Measurements from ENCODE around the gene SHISA9. TPM values are rescaled to one million over a fixed set of nuclear protein-coding genes. Genes with fewer than 3 reads are reported as not detected.

The SHISA9 gene
- total and polyA plus RNA-seq, 4 donors = under 0.01 to 0.08 (median 0.07) TPM; not detected in 1

DNA sequence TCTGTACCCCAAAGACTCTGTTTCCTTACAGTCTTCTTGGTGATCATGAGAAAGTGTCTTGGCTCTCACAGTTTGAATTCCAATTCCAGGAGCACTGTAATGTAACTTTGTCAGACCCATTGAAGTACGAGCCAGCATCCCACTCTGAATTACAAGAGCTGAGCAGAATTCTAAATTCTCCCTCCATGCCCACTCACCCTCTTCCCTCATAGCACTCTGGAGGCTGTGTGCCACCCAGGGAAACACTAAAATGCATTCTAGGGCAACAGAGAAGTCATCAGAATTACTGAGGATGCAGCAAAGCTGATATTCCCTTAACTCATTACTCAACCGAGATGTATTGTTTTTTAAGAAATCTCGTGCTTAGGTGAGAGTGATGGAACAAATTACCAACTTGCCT, 154.1 kb downstream of the SHISA9 start:
- Histone ChIP-seq H3K4me3 (ENCODE audit: low read depth in 1 of 3, low read length in 3 of 3) (no peak overlapping the region), H3K27me3 (ENCODE audit: control insufficient read depth in 4 of 4, insufficient read depth in 4 of 4, low read length in 3 of 4) (no peaks in the 10 kb centered on the region), H3K9me3 (ENCODE audit: control insufficient read depth in 4 of 4, low read length in 3 of 4) (no peaks in the 10 kb centered on the region), H3K4me1 (ENCODE audit: control insufficient read depth in 4 of 4, insufficient read depth in 4 of 4, low read length in 3 of 4) (no peaks in the 10 kb centered on the region), H3K36me3 (ENCODE audit: control insufficient read depth in 4 of 4, insufficient read depth in 3 of 4, low read depth in 1 of 4, low read length in 3 of 4) (no peaks in the 10 kb centered on the region), H3K27ac (ENCODE audit: low read depth in 1 of 2, low read length in 2 of 2) (no peak overlapping the region), H3K9ac (ENCODE audit: low read depth in 1 of 2, low read length in 2 of 2) (no peak overlapping the region)
- TF ChIP-seq REST (IDR thresholded peaks at IDR 0.05) (no peak), SP1 (IDR thresholded peaks at IDR 0.05) (no peak), RXRA (IDR thresholded peaks at IDR 0.05) (no peak), NR2F2 (IDR thresholded peaks at IDR 0.05) (no peak), FOXA2 (IDR thresholded peaks at IDR 0.05) (no peak), YY1 (IDR thresholded peaks at IDR 0.05) (no peak), FOXA1 (IDR thresholded peaks at IDR 0.05) (no peak), HNF4G (IDR thresholded peaks at IDR 0.05) (no peak), JUND (IDR thresholded peaks at IDR 0.05) (no peak)
- TF ChIP-seq, protein P1, sequence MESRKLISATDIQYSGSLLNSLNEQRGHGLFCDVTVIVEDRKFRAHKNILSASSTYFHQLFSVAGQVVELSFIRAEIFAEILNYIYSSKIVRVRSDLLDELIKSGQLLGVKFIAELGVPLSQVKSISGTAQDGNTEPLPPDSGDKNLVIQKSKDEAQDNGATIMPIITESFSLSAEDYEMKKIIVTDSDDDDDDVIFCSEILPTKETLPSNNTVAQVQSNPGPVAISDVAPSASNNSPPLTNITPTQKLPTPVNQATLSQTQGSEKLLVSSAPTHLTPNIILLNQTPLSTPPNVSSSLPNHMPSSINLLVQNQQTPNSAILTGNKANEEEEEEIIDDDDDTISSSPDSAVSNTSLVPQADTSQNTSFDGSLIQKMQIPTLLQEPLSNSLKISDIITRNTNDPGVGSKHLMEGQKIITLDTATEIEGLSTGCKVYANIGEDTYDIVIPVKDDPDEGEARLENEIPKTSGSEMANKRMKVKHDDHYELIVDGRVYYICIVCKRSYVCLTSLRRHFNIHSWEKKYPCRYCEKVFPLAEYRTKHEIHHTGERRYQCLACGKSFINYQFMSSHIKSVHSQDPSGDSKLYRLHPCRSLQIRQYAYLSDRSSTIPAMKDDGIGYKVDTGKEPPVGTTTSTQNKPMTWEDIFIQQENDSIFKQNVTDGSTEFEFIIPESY (IDR thresholded peaks at IDR 0.05) = no peak
- TF ChIP-seq, protein P2, sequence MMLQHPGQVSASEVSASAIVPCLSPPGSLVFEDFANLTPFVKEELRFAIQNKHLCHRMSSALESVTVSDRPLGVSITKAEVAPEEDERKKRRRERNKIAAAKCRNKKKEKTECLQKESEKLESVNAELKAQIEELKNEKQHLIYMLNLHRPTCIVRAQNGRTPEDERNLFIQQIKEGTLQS (IDR thresholded peaks at IDR 0.05) = no peak
- no peak for DNase-seq (ENCODE audit: low spot score)
- WGBS = 91% methylated on average over 3 of the region's 3 CpGs

GRCh38 chr16:13056607-13057006, 155.2 kb downstream of the SHISA9 start:
- WGBS = 91% methylated on average over 5 of the region's 5 CpGs
- TF ChIP-seq RAD21 (IDR thresholded peaks at IDR 0.05) (no peak), HNF4A (conservative IDR thresholded peaks at IDR 0.05) (no peak), FOXA1 (IDR thresholded peaks at IDR 0.05) (no peak), MAX (IDR thresholded peaks at IDR 0.05) (no peak), TAF1 (conservative IDR thresholded peaks at IDR 0.05) (no peak), EGR1 (IDR thresholded peaks at IDR 0.05; ENCODE audit: low read depth in 2 of 2) (no peak), SP1 (IDR thresholded peaks at IDR 0.05) (no peak), YY1 (IDR thresholded peaks at IDR 0.05) (no peak), REST (IDR thresholded peaks at IDR 0.05) (no peak), GABPA (IDR thresholded peaks at IDR 0.05 in 1 of 2, conservative IDR thresholded peaks at IDR 0.05 in 1 of 2) (no peak), FOXA2 (IDR thresholded peaks at IDR 0.05) (no peak), JUND (IDR thresholded peaks at IDR 0.05) (no peak), RXRA (IDR thresholded peaks at IDR 0.05) (no peak)
- TF ChIP-seq, protein P3, sequence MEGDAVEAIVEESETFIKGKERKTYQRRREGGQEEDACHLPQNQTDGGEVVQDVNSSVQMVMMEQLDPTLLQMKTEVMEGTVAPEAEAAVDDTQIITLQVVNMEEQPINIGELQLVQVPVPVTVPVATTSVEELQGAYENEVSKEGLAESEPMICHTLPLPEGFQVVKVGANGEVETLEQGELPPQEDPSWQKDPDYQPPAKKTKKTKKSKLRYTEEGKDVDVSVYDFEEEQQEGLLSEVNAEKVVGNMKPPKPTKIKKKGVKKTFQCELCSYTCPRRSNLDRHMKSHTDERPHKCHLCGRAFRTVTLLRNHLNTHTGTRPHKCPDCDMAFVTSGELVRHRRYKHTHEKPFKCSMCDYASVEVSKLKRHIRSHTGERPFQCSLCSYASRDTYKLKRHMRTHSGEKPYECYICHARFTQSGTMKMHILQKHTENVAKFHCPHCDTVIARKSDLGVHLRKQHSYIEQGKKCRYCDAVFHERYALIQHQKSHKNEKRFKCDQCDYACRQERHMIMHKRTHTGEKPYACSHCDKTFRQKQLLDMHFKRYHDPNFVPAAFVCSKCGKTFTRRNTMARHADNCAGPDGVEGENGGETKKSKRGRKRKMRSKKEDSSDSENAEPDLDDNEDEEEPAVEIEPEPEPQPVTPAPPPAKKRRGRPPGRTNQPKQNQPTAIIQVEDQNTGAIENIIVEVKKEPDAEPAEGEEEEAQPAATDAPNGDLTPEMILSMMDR (IDR thresholded peaks at IDR 0.05; ENCODE audit: low read depth, low read length, missing input control) = no peak
- TF ChIP-seq, protein P1 (IDR thresholded peaks at IDR 0.05) = no peak
- no peak for DNase-seq (ENCODE audit: low spot score)
- Histone ChIP-seq H3K27me3 (ENCODE audit: control insufficient read depth in 4 of 4, insufficient read depth in 4 of 4, low read length in 3 of 4) (no peaks in the 10 kb centered on the region), H3K9ac (ENCODE audit: low read depth in 1 of 2, low read length in 2 of 2) (no peak overlapping the region), H3K36me3 (ENCODE audit: control insufficient read depth in 4 of 4, insufficient read depth in 3 of 4, low read depth in 1 of 4, low read length in 3 of 4) (no peaks in the 10 kb centered on the region), H3K9me3 (ENCODE audit: control insufficient read depth in 4 of 4, low read length in 3 of 4) (no peaks in the 10 kb centered on the region), H3K4me3 (ENCODE audit: low read depth in 1 of 3, low read length in 3 of 3) (no peak overlapping the region), H3K4me1 (ENCODE audit: control insufficient read depth in 4 of 4, insufficient read depth in 4 of 4, low read length in 3 of 4) (no peaks in the 10 kb centered on the region), H3K27ac (ENCODE audit: low read depth in 1 of 2, low read length in 2 of 2) (no peak overlapping the region)
